NCI-H524 (cell line): ENCODE measurements around the gene MYLIP.

Source experiments
- DNase-seq, 2 experiments: peaks; one replicate each; lab custom pipeline; 2025; lab: John Stamatoyannopoulos, UW

The MYLIP gene

DNA sequence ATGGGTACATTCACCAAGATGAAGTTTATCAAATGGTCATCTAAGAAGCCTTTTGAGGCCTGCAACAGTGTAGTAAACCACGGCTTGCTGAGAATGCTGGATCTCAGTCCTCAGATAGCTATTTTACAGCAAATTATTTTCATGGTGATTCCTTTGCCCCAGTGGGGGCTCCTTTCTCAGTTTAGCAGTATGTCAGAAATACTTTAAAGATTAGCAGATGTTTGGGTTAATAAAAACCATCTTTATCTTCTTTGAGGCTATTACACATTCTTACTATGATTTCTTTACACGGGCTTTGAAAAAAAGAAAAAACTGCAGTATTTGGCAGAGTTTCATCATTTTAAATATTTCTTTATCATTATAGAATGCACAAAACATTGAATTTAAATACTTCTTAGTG, 10.7 kb downstream of the MYLIP start:
- DNase-seq: no peak

DNA sequence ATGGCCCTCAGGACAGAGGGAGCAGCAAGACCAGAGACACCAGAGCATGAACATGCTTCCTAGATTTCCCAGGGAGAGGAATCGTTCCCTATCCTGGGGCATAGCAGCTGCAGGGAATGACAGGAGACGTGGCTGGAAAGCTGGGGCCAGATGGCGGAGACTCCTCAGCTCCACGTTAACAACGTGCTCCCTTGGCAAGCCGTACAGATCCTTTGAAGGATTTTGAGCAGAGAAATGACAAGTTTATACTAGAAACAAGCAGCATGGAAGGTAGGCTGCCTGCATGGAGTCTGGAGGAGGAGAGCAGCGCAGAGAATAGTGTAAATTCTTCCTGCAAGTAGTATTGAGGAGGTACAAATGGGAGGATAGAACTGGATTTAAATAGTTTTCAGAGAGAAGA, 11.7 kb downstream of the MYLIP start:
- DNase-seq: peak; percentile 83 to 86

DNA sequence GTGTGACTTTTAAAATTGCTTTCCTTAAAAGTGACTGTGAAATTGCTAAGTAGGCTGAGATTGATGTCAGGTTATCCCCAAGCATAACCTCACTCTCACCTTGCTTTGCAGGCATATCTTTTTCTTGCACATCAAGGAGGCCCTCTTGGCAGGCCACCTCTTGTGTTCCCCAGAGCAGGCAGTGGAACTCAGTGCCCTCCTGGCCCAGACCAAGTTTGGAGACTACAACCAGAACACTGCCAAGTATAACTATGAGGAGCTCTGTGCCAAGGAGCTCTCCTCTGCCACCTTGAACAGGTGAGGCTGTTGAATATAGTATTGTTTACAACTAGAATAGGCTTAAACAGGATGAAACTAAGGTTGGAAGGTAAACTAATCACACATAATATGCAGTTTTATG, 12.6 kb downstream of the MYLIP start:
- no peak for DNase-seq

DNA sequence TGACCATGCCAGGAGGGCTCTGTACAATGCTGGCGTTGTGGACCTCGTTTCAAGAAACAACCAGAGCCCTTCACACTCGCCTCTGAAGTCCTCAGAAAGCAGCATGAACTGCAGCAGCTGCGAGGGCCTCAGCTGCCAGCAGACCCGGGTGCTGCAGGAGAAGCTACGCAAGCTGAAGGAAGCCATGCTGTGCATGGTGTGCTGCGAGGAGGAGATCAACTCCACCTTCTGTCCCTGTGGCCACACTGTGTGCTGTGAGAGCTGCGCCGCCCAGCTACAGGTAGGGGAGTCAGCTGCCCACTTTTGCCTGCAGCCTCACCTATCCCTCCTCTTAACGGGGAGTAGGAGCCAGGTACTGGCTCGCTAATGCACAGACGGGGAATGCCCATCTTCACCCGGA, 16.2 kb downstream of the MYLIP start:
- no peak for DNase-seq

DNA sequence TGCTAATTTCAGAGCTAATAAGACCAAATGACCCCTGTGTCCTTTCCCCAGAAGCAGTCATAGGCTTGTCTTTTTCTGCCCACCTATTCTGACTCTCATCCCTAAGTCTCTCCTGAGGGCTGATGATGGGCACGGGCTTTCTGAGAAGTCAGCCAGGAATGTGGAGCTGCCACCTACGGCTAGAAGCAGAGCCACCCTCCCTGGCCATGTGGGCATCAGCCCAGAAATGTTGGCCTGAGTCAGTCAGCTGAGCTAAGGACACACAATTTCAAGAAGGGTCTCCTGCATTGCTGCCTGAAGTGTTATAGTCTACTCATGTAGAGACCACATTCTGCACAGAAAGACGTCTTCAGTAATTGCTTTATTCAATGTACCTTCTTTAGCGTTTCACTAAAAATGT, 17.1 kb downstream of the MYLIP start:
- DNase-seq: no peak

DNA sequence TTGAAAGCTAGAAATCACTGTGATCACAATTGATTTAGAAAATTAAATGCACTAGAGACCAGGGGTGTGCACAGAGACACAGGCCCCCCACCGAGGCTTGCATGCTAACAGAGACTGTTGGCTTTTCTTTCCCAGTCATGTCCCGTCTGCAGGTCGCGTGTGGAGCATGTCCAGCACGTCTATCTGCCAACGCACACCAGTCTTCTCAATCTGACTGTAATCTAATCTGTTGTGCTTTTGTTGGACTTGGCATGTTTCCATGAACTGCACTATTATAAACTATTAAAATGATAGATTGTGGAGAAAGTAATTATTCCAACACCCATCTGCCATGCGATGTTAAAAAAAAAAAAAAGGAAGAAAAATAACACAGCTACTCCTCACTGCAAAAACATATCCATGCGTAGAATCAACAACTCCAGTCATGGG, 17.7 kb downstream of the MYLIP start:
- DNase-seq: no peak

- DNase-seq: no peak
Observed at GRCh38 chr6:16148498-16148897, 19.6 kb downstream of the MYLIP start.

- DNase-seq: no peak
Observed at GRCh38 chr6:16149305-16149704, 20.4 kb downstream of the MYLIP start.

- DNase-seq: no peak
Observed at GRCh38 chr6:16150098-16150497, 21.2 kb downstream of the MYLIP start.

DNA sequence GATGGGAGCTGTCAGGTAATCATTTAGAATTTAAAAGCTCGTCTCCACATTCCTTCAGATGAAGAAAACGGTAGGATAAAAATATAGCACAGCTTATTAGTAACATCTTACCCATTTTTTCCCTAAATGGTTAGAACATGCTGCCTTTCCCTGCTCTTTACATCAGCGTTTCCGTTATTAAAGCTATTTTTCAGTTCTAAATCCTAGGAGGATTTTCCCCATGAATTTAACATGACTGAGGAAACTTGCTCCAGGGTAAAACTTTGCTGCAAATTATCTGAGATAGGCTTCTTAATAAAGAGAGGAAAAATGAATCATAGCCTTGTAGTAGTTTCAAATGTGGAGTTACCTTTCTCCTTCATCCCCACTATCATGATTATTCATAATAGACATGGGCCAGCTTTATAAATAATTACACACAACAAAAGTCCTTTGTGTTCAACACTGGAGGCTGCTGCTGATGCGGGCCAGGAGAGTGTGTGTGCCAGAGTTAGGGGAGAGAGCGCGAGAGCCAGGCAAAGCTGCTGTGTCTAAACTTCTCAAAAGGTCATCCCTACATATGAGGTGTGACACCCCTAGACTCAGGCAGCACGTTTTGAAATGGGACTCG, 24.4 kb downstream of the MYLIP start:
- no peak for DNase-seq

DNA sequence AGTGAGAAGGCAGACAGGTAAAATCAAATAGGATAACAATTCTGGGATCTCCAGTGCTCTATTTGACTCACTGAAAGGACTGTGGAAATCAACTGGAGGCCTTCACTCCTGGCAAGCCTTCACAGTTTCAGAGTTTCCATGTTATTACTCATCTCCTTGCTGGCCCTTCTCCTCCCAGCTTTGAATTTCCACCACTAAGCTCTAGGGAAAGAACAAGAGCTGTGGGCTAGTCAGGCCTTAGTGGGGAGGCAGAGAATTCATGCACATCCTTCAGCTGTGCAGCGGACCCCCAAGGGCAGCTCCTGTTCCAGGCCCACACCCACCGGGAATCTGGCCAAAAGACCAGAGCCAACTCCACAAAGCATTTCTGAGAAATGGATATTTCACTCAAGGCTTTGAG, 26.0 kb downstream of the MYLIP start:
- no peak for DNase-seq

GRCh38 chr6:16157492-16157891, 28.6 kb downstream of the MYLIP start:
- peak; percentile 34 to 61 for DNase-seq

GRCh38 chr6:16157909-16158308, 29.0 kb downstream of the MYLIP start:
- DNase-seq: peak; percentile 96 to 99

- no peak for DNase-seq
Observed at GRCh38 chr6:16158943-16159557, 30.2 kb downstream of the MYLIP start.

- no peak for DNase-seq
Observed at GRCh38 chr6:16160794-16161193, 31.9 kb downstream of the MYLIP start.

DNA sequence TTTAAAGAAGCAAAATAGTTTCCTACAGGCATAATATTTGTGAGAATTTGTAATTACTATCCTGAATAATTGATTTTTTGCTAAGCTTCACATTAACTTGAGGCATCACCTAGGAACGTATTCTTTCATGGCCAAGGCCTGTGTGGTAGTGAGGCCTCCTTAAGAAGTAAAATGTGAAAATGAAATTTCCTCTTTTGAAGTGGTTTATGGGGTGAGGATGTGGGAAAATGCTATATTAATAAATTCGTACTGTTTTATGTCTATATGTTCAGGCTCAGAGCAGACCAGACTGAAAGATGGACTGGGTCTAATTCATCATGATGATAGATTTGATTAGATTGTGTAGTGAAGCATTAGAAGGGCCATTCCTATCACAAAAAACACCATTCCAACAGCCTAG, 33.1 kb downstream of the MYLIP start:
- no peak for DNase-seq

DNA sequence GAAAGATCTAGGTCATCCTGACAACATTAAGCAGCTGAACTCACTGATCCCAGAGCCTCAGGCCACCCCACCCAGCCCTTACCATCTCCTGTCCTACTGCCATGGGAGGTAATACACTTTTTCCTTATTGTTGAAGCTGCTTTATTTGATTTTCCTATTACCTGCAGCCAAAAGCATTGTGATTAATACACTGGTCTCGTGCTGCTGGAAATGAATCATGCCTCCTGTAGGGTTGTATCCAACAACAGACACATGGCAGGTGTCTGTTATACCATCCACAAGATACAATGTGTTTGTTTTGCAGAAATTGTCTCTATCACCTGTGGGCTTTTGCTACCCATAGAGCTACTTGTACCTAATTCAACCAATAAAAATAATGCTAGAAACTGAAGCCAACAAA, 34.2 kb downstream of the MYLIP start:
- DNase-seq: no peak

GRCh38 chr6:16163535-16164300, 34.8 kb downstream of the MYLIP start:
- no peak for DNase-seq

DNA sequence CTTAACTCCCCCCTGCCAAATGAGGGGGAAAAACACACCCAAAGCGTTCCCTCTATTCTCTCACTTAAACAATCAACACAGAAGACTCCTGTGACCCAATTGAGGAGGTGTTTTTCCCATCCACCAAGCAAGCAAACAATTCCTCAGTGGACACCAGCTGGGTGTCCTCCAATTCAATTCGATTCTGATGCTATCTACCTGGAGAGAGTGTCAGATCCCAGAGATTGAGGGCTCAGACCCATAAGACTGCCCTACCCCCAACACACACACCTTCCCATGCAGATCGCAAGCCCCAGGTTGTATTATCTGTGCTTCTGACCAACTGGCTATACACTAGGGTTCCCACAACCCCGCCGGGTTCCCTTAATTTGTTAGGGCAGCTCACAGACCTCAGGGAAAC, 36.8 kb downstream of the MYLIP start:
- no peak for DNase-seq

DNA sequence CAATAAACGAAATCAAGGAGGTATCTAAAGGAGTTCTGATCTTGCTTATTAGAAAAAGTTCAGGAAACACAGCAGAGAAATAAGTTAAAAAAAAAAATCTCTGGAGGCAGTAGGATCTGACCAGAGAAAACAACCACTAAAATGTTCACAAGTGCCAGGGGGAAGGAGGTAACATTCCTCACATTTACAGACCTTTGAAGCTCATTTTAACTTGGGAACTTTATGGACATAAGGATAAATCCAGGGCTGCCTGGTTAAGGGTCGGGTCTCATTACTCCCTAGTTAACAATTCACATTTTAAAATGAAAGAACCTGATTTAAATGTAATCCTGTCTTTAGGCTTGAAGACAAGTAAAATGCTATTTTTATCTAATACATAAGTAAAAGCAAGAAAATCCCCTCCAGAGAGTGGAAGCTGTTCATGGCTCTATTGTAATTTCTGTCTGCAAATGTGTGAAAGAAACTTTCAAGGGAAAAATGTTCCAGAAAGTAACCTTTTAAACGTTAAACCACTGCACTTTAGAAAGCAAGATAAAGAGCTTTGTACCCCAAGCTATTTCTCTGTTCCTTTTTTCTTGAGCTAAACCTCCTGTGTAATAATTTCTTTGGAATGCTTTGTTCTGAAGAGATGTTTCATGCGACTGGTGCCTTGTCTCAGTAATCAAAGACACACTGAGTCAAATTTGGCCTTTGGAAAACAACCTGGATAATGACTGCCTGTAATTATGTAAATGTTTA, 38.2 kb downstream of the MYLIP start:
- no peak for DNase-seq

GRCh38 chr6:16168121-16168520, 39.2 kb downstream of the MYLIP start:
- DNase-seq: no peak

DNA sequence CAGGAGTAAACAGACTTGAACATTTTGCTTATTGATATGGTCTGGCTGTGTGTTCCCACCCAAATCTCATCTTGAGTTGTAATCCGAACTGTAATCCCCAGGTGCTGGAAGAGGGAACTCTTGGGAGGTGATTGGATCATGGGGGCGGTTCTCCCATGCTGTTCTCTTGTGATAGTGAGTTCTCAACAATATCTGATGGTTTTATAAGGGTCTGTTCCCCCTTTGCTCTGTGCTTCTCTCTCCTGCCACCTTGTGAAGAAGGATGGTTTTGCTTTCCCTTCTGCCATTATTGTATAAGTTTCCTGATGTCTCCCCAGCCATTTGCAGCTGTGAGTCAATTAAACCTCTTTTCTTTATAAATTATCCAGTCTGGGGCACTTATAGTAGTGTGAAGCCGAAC, 40.0 kb downstream of the MYLIP start:
- peak; percentile 73 to 92 for DNase-seq

- no peak for DNase-seq
Observed at GRCh38 chr6:16171400-16171799, 42.5 kb downstream of the MYLIP start.
